GM19023 (cell line): ENCODE results near the gene ANKAR.
A peak's percentile ranks its signal among the peaks of the same experiment; 100 is the strongest.
"Not testable (repeated sequence)": the region's sequence is repeated elsewhere in the genome, so short reads cannot be mapped to it uniquely, and the experiment has no call there.

Source experiments
- ATAC-seq: cut with Tn5 transposase; IDR thresholded peaks from one replicate; pipeline ENCODE4 v1.9.1; 2021; ENCODE audit warnings: mild to moderate bottlenecking, moderate library complexity; ENCODE audit not compliant: unreplicated experiment

The ANKAR gene

DNA sequence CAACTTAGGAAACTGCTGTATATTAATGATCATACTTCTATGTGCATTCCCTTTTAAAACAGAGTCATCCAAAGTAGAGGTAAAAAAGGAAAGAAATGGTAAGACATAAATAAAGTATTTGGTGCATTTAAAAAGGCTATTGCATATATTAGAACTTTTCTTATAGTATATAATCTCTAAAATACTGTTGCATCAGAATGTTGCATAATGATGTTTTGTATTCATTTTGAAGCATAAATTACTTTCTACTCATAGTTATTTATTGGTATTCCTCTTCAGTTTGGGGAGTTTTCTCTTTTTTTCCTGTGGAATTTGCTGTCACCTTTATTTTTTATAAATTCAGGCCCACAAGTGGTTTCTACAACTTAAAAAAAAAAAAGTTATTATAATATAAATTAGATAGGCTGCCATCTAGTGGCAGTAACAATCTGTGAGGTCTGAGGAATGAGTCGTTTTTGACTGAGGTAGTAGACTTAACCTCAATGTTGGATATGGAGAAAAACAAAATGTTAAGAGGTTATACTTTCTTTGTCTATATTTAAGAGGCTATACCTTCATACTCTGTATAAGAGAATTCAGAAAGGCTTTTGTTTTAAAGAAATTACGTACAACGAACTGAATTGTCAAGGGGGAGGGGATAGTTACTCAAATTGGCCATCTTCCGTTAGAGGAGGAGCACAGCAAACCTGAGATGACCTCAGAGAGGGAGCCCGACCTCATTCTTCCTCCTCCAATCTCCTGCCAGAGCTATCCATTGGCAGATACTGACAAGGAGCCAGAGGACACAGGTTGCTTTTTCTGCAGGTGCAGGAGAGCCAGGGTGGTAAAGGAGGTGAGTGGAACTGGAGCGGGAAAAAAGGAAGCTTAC, 23.8 kb downstream of the ANKAR start:
- ATAC-seq: peak; percentile 63

DNA sequence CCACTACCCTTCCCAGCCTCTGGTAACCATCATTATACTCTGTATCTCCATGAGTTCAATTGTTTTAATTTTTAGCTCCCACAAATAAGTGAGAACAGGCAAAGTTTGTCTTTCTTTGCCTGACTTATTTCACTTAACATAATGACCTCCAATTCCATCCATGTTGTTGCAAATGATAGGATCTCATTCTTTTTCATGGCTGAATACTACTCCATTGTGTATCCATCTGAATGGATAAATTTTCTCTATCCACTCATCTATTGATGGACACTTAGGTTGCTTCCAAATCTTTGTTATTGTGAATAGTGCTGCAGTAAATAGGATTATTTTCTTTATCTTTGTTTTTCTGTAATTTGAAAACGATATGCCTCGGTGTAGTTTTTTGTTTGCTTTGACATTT, 26.2 kb downstream of the ANKAR start:
- ATAC-seq: no peak

DNA sequence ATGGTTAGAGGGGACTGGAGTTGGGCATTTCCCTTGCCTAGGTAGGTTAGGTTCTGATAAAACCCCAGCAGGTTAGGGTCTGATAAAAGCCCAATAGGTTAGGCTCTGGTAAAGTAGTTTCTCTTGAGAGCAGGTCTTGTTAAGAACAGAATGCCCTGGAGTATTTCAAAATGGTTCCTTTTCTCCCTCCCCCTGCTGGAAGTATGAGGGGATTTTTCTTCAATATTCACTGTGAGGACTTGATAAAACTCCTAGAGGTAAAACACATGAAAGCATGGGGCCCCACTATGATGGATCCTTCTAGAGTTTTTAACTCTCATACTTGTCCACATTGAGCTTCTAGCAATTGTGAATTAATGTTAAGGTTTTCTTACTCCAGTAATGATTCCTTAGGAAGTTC, 27.6 kb downstream of the ANKAR start:
- ATAC-seq: no peak

DNA sequence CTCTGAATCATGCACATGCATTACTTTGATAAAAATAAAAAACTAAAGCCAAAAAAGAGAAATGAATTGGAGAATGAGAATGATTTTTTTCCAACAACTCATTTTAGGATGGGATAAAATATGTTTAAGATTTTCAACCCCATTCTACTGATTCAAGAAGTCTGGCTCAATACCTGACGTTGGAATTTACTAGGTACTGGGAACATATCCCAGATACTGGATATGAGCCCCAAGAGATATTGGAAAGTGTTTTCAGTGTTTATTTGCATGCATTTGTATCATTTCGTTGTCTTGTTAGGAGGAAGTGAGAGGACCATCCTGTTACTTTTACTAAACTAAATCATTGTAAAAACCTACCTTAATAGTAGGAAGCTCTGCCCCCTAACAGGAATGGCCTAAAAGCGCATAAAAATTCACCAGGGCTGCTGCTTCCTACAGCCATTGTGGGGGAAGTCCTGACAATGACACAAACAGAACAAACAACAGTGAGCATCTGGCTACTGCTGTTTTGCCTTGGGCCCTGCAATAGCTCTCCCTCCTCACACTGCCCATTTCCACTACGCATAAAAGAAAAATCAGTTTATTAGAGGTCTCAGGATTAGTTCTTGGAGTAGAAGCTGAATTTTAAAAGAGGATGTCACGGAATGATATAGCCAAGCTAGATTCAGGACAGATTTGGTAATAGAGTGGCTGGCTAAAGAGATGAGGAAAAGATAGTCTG, 35.2 kb downstream of the ANKAR start:
- ATAC-seq: no peak

GRCh38 chr2:189717593-189717992, 43.1 kb downstream of the ANKAR start:
- not testable (repeated sequence) for ATAC-seq

DNA sequence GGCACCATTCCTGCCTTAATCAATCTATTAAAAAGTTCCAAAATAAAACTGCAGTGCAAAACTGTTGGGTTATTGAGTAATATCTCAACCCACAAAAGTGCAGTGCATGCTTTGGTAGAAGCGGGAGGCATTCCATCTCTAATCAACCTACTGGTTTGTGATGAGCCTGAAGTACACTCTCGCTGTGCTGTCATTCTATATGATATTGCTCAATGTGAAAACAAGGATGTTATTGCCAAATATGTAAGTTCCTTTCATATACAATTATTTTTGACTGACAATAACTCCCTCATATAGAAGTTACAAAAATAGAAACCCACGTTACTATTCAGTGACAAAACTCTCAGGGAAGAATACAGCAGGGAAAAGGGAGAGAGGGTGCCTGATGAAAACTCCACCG, 45.1 kb downstream of the ANKAR start:
- no peak for ATAC-seq

GRCh38 chr2:189723192-189723591, 48.7 kb downstream of the ANKAR start:
- ATAC-seq: no peak
